Measurements from ENCODE around the gene SHB.

SHB gene

GRCh38 chr9:37926737-37927118 lies 142.3 kb downstream of the SHB start:
- DNase-seq = no peak

- DNase-seq = no peak
These were observed 143.0 kb downstream of the SHB start for GRCh38 chr9:37925786-37926736.

- DNase-seq = no peak
These were observed 144.0 kb downstream of the SHB start for GRCh38 chr9:37925006-37925405.

GRCh38 chr9:37924538-37924937 lies 144.5 kb downstream of the SHB start:
- no peak for DNase-seq

- no peak for DNase-seq
These were observed 145.1 kb downstream of the SHB start for GRCh38 chr9:37923796-37924427.

GRCh38 chr9:37923118-37923795 lies 145.8 kb downstream of the SHB start:
- peak; percentile 54 for DNase-seq

- DNase-seq = peak; percentile 92
These were observed 146.5 kb downstream of the SHB start for GRCh38 chr9:37922363-37923117.

GRCh38 chr9:37921546-37922300 lies 147.3 kb downstream of the SHB start:
- DNase-seq = no peak

GRCh38 chr9:37921168-37921510 lies 147.9 kb downstream of the SHB start:
- no peak for DNase-seq

GRCh38 chr9:37920471-37921167 lies 148.4 kb downstream of the SHB start:
- peak; percentile 49 for DNase-seq

- no peak for DNase-seq
These were observed 149.1 kb downstream of the SHB start for GRCh38 chr9:37919956-37920335.

- DNase-seq = no peak
These were observed 149.6 kb downstream of the SHB start for GRCh38 chr9:37919246-37919955.

GRCh38 chr9:37918665-37919170 lies 150.3 kb downstream of the SHB start:
- DNase-seq = no peak

- no peak for DNase-seq
These were observed 151.0 kb downstream of the SHB start for GRCh38 chr9:37917801-37918664.

GRCh38 chr9:37917313-37917731 lies 151.7 kb downstream of the SHB start:
- no peak for DNase-seq

- no peak for DNase-seq
These were observed 152.3 kb downstream of the SHB start for GRCh38 chr9:37916471-37917312.

- no peak for DNase-seq
These were observed 153.0 kb downstream of the SHB start for GRCh38 chr9:37915911-37916470.

GRCh38 chr9:37914701-37915358 lies 154.2 kb downstream of the SHB start:
- DNase-seq = no peak

Data from hematopoietic multipotent progenitor cell treated with erythropoietin and hydrocortisone succinate and interleukin-3 and kit ligand, for 8 days (in vitro differentiated cells).